Middle frontal gyrus (tissue), 1 donor: ENCODE measurements around the gene LMBRD2.

Source experiments
- DNase-seq: peaks from one replicate; pipeline ENCODE4 v3.0.0-alpha.2; 2015; ENCODE audit warnings: low spot score; ENCODE audit errors: extremely low spot score

Gene LMBRD2

GRCh38 chr5:36108758-36109460, 42.8 kb downstream of the LMBRD2 start:
- no peak for DNase-seq

DNA sequence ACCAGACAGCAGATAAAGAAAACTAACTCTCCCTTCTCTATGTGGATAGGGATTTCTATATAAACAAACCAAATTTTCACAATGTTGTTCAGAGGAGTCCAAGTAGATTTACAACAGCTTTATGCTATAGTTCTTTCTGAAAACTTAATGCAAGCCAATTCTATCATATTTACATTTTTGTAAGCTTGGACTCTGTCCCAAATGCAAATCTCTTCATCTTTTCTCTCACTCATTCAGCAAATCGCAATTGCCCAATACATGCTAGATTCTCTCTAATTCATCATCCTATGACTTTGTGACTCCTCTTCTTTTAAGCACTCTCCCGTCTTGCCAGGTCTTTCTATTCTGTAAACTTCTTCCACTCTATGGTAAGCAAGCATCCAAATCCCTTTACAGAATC, 45.9 kb downstream of the LMBRD2 start:
- no peak for DNase-seq

GRCh38 chr5:36099748-36100147, 51.9 kb downstream of the LMBRD2 start:
- DNase-seq: no peak

DNA sequence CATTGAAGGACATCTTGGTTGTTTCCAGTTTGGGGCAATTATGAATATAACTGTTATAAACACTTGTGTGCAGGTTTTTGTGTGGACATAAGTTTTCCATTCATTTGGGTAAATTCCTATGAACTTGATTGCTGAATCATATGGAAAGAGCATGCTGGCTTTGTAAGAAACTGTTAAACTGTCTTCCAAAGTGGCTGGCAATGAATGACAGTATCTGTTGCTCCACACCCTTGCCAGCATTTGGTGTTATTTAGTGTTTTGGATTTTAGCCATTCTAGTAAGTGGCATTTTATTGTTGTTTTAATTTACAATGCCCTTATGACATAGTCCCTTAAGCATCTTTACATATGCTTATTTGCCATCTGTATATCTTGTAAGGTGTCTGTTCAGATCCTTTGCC, 55.2 kb downstream of the LMBRD2 start:
- no peak for DNase-seq

DNA sequence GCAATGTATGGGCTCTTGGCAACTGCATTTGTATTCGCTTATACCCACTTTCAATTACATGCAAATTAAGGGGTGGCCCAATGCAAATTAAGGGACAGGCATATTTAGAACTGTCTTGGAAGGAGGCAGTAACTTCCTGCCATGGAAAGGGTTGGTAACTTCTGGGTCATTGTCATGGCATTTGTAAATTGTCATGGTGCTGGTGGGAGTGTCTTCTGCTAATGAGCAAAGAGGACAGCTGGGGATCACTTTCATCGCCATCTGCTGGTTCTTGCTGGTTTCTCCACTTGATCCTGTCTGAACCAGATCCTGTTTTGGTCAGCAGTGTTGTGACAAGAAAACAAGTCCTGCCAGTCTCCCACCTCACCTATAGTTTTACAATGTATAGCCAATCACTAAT, 61.7 kb downstream of the LMBRD2 start:
- DNase-seq: no peak

DNA sequence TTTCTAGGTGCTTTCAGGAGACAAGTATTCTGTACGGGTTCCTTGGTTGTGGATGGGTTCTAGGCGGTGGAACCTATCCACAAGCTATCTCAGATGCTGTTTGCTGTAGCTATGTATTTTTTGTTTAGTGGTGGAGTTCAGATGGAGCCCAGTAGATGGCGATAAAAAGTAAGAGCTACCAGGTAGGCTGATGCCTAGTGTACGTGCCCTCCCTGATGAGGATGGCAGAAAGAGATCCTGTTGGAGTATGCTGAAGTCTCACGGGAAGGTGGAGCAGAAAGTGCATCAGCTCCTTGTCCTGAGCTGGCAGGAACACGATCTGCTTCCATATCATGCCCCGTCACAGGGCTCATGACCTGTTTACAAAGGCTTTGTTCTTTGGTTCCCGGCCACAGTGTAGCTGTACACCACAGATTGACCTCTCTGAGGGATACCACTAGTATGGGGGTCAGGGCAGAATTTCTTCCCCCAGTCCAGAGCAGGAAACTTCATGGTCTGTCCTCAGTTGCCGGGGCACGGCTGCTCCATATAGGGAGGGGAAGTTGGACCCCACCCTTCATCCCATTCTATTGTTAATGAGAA, 72.4 kb downstream of the LMBRD2 start:
- DNase-seq: no peak

GRCh38 chr5:36078430-36078829, 73.3 kb downstream of the LMBRD2 start:
- DNase-seq: no peak

DNA sequence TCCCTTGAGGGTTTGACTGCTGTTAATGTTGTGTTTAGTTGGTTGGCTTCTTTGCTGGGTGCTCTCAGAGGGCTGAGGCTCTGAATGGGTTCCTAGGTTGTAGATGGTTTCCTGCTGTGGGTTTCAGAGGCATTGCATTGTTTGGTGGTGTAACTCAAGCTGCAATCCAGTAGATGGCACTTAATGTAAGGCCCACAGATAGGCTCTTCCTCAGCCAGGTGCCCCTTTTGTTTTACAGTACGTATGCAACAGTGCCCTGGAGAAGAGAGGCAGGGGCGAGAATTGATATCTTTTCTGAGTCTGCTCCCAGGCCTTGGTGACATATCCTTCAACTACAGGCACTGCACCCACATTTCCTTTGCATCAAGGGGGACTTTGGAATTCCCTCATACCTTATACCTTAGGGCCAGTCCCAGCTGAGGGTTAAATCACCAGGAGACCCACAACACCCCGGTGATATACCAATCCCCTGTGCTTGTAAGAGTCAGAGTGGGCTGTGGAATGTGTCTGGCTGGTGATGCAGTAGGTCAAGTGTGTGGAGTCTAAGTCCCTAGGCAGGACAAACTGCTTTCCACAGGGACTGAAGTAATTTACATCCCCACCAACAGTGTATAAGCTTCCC, 78.0 kb downstream of the LMBRD2 start:
- DNase-seq: no peak

DNA sequence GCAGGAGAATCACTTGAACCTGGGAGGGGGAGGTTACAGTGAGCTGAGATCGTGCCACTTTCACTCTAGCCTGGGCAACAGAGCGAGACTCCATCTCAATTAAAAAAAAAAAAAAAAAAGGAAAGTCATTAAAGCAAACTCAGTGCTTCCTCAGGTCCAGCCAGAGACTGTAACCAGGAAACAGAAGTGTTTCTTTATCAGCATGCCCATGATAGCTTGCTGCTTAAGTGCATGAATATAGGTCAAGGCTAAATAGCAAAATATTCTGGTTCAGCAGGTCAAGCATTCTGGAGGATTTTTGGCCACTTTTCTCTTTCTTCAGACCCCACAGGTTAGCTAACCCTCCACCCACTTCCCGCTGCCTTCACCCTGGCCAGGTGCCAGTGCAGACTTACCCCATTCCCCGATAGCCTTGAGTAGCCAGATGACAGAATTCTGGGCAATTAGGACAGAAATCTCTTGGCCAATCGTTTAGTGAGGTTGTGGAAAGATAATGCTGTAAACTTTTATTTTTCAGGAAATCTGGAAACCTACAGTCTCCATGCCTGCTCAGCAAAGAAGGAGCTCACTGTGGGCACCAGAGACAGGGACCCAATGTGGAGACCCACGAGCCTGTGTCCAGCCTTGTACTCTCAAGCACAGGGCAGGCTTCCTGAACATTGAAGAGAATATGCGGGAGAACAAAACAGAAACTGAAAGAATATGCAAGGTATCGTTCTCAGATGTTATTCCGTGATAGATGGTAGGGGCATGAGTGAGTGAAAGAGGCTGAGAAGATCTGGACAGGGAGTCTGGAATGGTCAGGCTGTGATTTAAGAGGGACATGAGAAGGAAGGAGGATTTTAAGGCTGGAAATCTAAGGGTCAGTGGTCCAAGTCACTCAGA, 80.8 kb downstream of the LMBRD2 start:
- DNase-seq: no peak

GRCh38 chr5:36068751-36069281, 82.9 kb downstream of the LMBRD2 start:
- DNase-seq: no peak

GRCh38 chr5:36066540-36067210, 85.0 kb downstream of the LMBRD2 start, which contains the start of gene UGT3A2:
Gene UGT3A2 (minus strand): TSS chr5:36066882. CDS start chr5:36066789, 93 bp downstream.
- DNase-seq: no peak

DNA sequence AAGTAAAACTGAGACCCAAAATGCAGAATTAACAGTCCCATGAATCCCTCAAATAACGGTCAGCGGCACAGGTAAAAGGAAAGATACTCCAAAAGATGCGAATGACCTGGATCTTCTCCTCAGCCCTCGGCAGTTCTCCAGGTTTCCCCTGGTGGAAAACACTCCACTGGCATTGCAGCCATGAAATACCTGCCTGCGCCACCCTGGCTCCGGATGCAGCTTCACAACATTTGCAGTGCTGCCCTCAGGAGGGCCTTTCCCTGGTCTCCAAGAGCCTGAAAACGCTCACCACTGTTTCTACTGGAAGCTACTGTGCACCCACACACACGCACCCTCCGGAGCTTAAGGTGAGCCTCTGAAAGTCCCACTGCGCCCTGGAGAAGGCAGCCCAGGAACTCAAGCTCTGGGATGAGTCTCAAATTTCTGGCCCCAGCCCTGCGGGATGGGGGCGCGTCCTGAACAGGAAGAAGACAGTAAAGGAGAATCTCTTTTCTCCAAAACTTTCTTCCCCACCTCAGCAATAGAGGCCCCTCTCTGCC, 85.6 kb downstream of the LMBRD2 start:
- DNase-seq: no peak

GRCh38 chr5:36060420-36060887, 91.2 kb downstream of the LMBRD2 start:
- DNase-seq: no peak

- no peak for DNase-seq
Observed at GRCh38 chr5:36059571-36060419, 91.9 kb downstream of the LMBRD2 start.

DNA sequence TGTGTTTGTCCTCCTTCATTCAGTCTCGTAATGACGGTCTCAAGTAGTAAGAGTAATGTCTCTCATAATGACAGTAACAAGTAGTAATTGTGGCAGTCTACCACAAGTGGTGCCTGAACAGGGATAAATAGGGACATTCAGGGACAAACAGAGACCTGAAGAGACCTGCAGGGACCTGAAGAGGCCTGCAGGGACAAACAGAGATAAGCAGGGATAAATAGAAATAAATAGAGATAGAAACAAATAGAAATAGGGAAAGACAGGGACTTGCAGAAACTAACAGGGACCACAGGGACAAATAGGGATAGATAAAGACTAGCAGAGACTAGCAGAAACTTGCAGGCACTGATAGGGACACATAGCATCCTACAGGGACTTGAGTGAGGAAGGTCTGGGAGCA, 92.9 kb downstream of the LMBRD2 start:
- no peak for DNase-seq

- no peak for DNase-seq
Observed at GRCh38 chr5:36057386-36057785, 94.3 kb downstream of the LMBRD2 start.

- no peak for DNase-seq
Observed at GRCh38 chr5:36056422-36056821, 95.3 kb downstream of the LMBRD2 start.

DNA sequence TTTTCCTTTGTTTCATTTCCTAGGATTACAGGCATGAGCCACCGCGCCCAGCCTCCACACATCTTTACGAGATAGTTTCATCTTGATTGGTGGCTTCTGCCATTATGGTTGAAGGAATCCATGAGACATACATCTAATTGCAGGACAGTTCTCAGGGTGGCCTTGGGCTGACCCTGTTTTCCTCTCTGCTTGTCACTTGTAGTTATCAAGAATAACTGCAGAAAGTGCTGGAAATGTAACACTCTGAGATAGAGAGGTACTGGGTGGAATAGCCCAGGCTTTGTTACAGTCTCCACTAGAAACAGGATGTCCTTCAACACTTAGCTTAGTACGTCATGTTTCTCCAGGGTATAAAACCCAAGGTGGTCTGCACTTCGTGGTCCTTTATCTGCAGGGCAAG, 95.7 kb downstream of the LMBRD2 start:
- no peak for DNase-seq

DNA sequence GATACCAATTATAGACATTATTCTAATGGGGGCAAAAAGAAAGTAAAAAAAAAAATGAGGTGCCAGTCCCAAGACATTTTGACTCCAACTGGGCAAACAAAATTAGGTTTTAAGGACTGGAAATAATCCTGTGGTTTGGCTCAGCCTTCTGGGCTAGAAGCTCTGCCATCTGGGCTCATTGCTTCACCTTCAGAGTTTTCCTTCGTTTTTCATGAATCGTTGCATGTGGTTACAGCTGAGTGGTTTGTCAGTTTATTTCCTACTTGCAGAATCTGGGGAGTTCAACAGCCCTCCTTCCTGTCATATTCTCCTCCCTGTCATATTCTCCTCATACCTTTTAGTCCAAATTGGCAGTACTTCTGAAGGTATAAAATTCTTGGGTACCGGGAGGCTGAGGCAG, 97.0 kb downstream of the LMBRD2 start:
- DNase-seq: no peak

GRCh38 chr5:36052538-36052937, 99.1 kb downstream of the LMBRD2 start:
- no peak for DNase-seq
